GM12892 (cell line): Measurements from ENCODE around the gene SYNJ2.

Experiments
- POLR2A ChIP-seq: IDR thresholded peaks from 2 replicates; pipeline ENCODE4 v1.6.1; 2011; ENCODE audit warnings: low read depth, low read length, control low read depth
- POLR2AphosphoS5 ChIP-seq: IDR thresholded peaks from 2 replicates; pipeline ENCODE4 v1.6.1; 2011; ENCODE audit warnings: low read depth, low read length, control low read depth
- TAF1 ChIP-seq: IDR thresholded peaks from 2 replicates; pipeline ENCODE4 v1.6.1; 2011; ENCODE audit warnings: low read depth, mild to moderate bottlenecking, control low read depth, low read length, borderline replicate concordance

GRCh38 chr6:157975456-157975855 lies 6.2 kb upstream of the SYNJ2 start:
- TF ChIP-seq POLR2AphosphoS5 (no peak), POLR2A (no peak), TAF1 (no peak)
